ENCODE data around the gene GATAD2B.

The GATAD2B gene

DNA sequence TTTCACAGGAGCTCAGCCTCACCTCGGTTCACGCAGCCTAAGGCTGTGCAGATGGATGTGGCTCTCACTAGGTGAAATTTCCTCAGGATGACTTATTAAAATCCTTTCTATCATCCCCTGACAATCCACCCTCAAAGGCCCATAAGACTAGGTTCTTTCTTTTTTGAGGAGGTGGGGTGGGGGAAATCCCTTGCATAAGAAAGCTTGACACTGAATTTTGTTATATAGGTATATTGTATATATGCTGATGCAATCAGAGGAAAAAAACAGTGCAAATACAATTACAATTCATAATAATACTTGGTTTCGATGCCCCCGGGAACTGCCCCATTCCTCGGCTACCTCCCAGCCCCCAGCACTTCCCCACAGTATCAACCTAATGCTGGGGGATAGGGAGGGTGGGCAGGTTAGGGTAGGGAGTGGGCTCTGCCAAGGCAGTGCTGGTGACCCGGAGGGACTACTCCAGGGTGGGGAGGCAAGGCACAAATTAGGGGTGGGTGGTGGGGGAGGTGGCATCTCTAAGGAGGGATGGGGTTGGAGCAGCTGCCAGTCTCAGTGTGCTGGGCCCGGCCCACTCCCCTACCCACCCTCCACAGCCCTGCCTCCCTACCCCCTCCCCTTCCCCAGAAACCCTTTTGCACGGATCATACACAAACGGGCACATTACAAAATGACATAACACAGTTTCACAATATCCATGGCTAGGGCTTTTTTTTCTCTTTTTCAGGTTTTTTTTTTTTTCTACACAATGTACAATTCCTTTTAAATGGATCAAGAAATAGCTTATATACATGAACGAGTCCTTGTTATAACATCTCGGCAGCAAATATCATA is 116.7 kb downstream of the GATAD2B start:
- H3K9me2 ChIP-seq (ENCODE audit: low read depth, low read length) = no peaks in the 10 kb centered on the region
- H3K4me2 ChIP-seq (ENCODE audit: low read length) = peak overlapping the region; percentile 57
- TF ChIP-seq EZH2 (IDR thresholded peaks at IDR 0.05; ENCODE audit: borderline replicate concordance, low read length) = no peak
- TF ChIP-seq, protein P1, sequence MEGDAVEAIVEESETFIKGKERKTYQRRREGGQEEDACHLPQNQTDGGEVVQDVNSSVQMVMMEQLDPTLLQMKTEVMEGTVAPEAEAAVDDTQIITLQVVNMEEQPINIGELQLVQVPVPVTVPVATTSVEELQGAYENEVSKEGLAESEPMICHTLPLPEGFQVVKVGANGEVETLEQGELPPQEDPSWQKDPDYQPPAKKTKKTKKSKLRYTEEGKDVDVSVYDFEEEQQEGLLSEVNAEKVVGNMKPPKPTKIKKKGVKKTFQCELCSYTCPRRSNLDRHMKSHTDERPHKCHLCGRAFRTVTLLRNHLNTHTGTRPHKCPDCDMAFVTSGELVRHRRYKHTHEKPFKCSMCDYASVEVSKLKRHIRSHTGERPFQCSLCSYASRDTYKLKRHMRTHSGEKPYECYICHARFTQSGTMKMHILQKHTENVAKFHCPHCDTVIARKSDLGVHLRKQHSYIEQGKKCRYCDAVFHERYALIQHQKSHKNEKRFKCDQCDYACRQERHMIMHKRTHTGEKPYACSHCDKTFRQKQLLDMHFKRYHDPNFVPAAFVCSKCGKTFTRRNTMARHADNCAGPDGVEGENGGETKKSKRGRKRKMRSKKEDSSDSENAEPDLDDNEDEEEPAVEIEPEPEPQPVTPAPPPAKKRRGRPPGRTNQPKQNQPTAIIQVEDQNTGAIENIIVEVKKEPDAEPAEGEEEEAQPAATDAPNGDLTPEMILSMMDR (IDR thresholded peaks at IDR 0.05; ENCODE audit: low read length) = no peak
- H3K4me3 ChIP-seq (ENCODE audit: low read depth, low read length, poor library complexity, severe bottlenecking) = no peak overlapping the region
- H3K4me1 ChIP-seq (ENCODE audit: insufficient read depth, low read length, severe bottlenecking) = peaks cover 35% of the 10 kb centered on the region
- peak overlapping the region; percentile 43 for H3K9ac ChIP-seq (ENCODE audit: low read length)
- H3F3A ChIP-seq (ENCODE audit: insufficient read depth, low read length) = peaks cover 5% of the 10 kb centered on the region
- no peaks in the 10 kb centered on the region for H3K27me3 ChIP-seq (ENCODE audit: insufficient read depth, low read length)
- H3K79me2 ChIP-seq (ENCODE audit: insufficient read depth, low read length) = no peaks in the 10 kb centered on the region
- H3K9me3 ChIP-seq (ENCODE audit: low read length) = no peaks in the 10 kb centered on the region
- peak overlapping the region; percentile 97 for H3K27ac ChIP-seq (ENCODE audit: low read depth, low read length, poor library complexity, severe bottlenecking)
- no peak overlapping the region for H2AFZ ChIP-seq (ENCODE audit: low read length)
- H3K36me3 ChIP-seq (ENCODE audit: insufficient read depth, low read length) = peaks cover 32% of the 10 kb centered on the region; the same call in 1 of the 2 replicates
- no peaks in the 10 kb centered on the region for H4K20me1 ChIP-seq (ENCODE audit: insufficient read depth, low read length)

DNA sequence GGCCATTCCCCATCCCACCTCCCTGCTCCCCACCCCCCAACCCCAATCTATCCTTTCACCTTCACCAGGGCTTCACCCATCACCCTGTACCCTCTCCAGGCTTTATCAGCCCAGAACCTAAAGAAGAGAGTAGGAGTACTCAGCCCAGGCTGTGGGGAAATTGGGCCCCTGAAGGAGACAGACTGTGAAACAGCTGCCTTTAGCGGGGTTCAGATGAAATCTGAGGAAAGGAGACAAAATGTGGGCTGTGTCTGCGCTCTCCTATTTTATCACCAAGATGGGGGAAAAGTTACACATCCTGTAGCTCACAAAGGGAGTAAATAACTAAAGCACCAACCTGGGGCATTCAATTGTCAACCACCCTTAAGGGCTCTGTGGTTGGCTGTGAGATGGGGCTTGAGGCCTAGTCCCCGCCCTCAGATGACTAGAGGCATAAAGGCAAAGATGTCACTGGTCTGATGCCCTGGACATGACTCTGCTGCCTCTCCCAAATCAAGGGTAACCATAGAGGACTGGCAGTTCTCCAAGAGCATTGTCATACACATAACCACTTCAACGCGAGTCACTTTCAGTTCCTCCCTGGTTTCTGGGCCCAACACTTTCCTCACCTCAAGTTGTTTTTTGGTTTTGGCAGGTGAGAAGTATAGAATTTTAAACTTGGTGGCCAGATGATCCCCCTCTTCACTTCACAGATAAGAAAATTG is 117.6 kb downstream of the GATAD2B start:
- no peak overlapping the region for H2AFZ ChIP-seq (ENCODE audit: low read length)

DNA sequence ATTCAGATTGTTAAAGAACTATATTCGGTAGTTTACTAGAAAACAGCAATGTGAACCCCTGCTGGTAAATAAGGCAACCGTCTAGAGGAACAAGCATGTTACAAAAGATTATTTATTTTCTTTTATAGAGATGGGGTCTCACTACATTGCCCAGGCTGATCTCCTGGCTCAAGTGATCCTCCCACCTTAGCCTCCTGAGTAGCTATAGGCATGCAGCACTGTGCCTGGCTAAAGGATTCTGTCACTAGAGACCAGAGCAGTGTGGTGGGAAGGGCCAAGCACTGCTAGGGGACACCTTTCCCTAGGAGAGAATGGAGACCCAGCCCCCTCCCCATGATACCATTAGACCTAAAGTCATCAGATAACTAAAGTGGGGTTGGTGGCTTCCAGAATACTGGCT is 118.7 kb downstream of the GATAD2B start:
- Histone ChIP-seq H3K4me2 (ENCODE audit: low read length) (no peak overlapping the region), H3K9ac (ENCODE audit: low read length) (no peak overlapping the region), H3K27me3 (ENCODE audit: insufficient read depth, low read length) (no peaks in the 10 kb centered on the region), H3F3A (ENCODE audit: insufficient read depth, low read length) (peaks cover 5% of the 10 kb centered on the region), H3K4me1 (ENCODE audit: insufficient read depth, low read length, severe bottlenecking) (peaks cover 35% of the 10 kb centered on the region), H3K79me2 (ENCODE audit: insufficient read depth, low read length) (no peaks in the 10 kb centered on the region), H4K20me1 (ENCODE audit: insufficient read depth, low read length) (no peaks in the 10 kb centered on the region), H3K27ac (ENCODE audit: low read depth, low read length, poor library complexity, severe bottlenecking) (peak overlapping the region; percentile 97), H3K4me3 (ENCODE audit: low read depth, low read length, poor library complexity, severe bottlenecking) (no peak overlapping the region), H3K9me3 (ENCODE audit: low read length) (no peaks in the 10 kb centered on the region), H3K36me3 (ENCODE audit: insufficient read depth, low read length) (peaks cover 12% of the 10 kb centered on the region; the same call in 1 of the 2 replicates), H3K9me2 (ENCODE audit: low read depth, low read length) (no peaks in the 10 kb centered on the region), H2AFZ (ENCODE audit: low read length) (no peak overlapping the region)
- no peak for TF ChIP-seq EZH2 (IDR thresholded peaks at IDR 0.05; ENCODE audit: borderline replicate concordance, low read length)
- TF ChIP-seq, protein P1 (IDR thresholded peaks at IDR 0.05; ENCODE audit: low read length) = no peak

More for the DNA sequence above, 117.6 kb downstream of the GATAD2B start:
- Histone ChIP-seq H3K27me3 (ENCODE audit: insufficient read depth, low read length) (no peaks in the 10 kb centered on the region), H4K20me1 (ENCODE audit: insufficient read depth, low read length) (no peaks in the 10 kb centered on the region), H3K9me3 (ENCODE audit: low read length) (no peaks in the 10 kb centered on the region), H3F3A (ENCODE audit: insufficient read depth, low read length) (peaks cover 5% of the 10 kb centered on the region), H3K4me1 (ENCODE audit: insufficient read depth, low read length, severe bottlenecking) (peaks cover 35% of the 10 kb centered on the region), H3K79me2 (ENCODE audit: insufficient read depth, low read length) (no peaks in the 10 kb centered on the region), H3K4me2 (ENCODE audit: low read length) (peak overlapping the region; percentile 57; the same call in 1 of the 2 replicates), H3K36me3 (ENCODE audit: insufficient read depth, low read length) (peaks cover 23% of the 10 kb centered on the region; the same call in 1 of the 2 replicates), H3K4me3 (ENCODE audit: low read depth, low read length, poor library complexity, severe bottlenecking) (no peak overlapping the region), H3K9me2 (ENCODE audit: low read depth, low read length) (no peaks in the 10 kb centered on the region), H3K9ac (ENCODE audit: low read length) (peak overlapping the region; percentile 12; the same call in 1 of the 2 replicates), H3K27ac (ENCODE audit: low read depth, low read length, poor library complexity, severe bottlenecking) (peak overlapping the region; percentile 97)
- no peak for TF ChIP-seq EZH2 (IDR thresholded peaks at IDR 0.05; ENCODE audit: borderline replicate concordance, low read length)
- TF ChIP-seq, protein P1 (IDR thresholded peaks at IDR 0.05; ENCODE audit: low read length) = no peak

Measured in OCI-LY1 (cell line).